Fibroblast of mammary gland (primary cell): ENCODE measurements around the gene CHRNE.
A peak's percentile ranks its signal among the peaks of the same experiment; 100 is the strongest.
"Not testable (repeated sequence)": the region's sequence is repeated elsewhere in the genome, so short reads cannot be mapped to it uniquely, and the experiment has no call there.

ENCODE experiments used
- DNase-seq: peaks from one replicate; pipeline ENCODE4 v3.0.0-alpha.2; 2010; ENCODE audit warnings: low read depth
- H3K4me3 ChIP-seq: 2 replicates; pipeline ENCODE4 v1.5.1; 2011; ENCODE audit warnings: low read depth, mild to moderate bottlenecking, low read length, moderate library complexity; ENCODE audit not compliant: control insufficient read depth
- TF ChIP-seq, protein P1 (sequence below): conservative IDR thresholded peaks from 2 replicates; pipeline ENCODE4 v1.5.1; 2011; ENCODE audit warnings: low read depth, low read length, inconsistent platforms; ENCODE audit not compliant: control insufficient read depth, insufficient read depth

CHRNE gene

DNA sequence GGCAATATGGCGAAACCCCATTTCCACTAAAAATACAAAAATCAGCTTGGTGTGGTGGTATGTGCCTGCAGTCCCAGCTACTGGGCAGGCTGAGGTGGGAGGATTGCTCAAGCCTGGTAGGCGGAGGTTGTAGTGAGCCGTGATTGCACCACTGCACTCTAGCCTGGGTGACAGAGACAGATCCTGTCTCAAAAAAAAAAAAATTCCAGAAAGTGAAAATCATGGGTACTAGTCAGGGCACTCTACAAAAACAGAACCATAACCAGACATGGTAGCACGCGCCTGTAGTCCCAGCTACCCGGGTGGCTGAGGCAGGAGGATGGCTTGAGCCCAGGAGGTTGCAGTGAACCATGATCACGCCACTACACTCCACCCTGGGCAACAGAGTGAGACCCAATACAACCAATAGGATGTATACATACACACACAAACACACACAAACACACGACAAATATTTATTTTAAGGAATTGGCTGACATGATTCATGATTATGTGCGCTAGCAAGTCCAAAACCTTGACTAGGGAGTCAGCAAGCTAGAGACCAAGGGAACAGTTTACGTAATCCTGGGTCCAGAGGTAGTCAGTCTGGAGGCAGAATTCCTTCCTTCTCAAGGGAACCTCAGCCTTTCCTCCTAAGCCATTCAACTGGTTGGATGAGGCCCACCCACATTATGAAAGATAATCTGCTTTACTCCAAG, 17.6 kb upstream of the CHRNE start:
- TF ChIP-seq, protein P1, sequence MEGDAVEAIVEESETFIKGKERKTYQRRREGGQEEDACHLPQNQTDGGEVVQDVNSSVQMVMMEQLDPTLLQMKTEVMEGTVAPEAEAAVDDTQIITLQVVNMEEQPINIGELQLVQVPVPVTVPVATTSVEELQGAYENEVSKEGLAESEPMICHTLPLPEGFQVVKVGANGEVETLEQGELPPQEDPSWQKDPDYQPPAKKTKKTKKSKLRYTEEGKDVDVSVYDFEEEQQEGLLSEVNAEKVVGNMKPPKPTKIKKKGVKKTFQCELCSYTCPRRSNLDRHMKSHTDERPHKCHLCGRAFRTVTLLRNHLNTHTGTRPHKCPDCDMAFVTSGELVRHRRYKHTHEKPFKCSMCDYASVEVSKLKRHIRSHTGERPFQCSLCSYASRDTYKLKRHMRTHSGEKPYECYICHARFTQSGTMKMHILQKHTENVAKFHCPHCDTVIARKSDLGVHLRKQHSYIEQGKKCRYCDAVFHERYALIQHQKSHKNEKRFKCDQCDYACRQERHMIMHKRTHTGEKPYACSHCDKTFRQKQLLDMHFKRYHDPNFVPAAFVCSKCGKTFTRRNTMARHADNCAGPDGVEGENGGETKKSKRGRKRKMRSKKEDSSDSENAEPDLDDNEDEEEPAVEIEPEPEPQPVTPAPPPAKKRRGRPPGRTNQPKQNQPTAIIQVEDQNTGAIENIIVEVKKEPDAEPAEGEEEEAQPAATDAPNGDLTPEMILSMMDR: no peak
- peak; percentile 58 for DNase-seq
- H3K4me3 ChIP-seq: no peak overlapping the region

- no peak overlapping the region for H3K4me3 ChIP-seq
- no peak for DNase-seq
- TF ChIP-seq, protein P1: no peak
Measured at GRCh38 chr17:4919511-4920047, 16.7 kb upstream of the CHRNE start.

DNA sequence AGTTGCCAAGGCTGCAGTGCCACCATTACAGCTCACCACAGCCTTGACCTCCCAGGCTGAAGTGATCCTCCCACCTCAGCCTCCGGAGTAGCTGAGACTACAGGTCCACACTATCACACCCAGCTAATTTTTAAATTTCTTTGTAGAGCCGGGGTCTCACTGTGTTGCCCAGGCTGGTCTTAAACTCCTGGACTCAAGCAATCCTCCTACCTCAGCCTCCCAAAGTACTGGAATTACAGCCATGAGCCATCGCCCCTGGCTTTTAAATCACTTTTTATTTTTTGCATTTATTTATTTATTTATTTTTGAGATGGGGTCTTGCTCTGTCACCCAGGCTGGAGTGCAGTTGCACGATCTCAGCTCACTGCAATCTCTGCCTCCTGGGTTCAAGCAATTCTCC, 11.7 kb upstream of the CHRNE start:
- H3K4me3 ChIP-seq, DNase-seq: not testable (repeated sequence)

DNA sequence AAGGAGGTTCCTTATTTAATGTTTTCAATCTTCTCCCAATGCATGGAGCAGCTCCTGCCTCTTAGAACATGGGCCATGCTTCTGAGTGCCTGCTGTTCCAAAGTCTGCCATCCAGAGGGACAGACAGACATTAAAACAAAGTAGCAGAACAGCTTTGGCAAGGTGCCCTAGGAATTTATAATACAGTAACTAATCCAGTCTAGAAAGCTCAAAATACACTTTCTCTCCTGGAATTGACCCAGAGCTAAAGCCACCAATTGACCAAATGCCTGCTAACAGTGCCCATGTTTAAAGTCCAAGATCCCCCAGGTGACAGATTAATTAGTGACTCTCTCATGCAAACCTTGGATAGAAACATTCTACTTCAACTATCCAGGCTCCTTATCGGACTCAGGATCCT, 11.1 kb upstream of the CHRNE start:
- TF ChIP-seq, protein P1: no peak

GRCh38 chr17:4908711-4909496, 6.0 kb upstream of the CHRNE start:
- peak; percentile 93 for DNase-seq
- no peak overlapping the region for H3K4me3 ChIP-seq
- TF ChIP-seq, protein P1: peak; percentile 84

More for the DNA sequence above, 11.1 kb upstream of the CHRNE start:
- no peak for DNase-seq
- no peak overlapping the region for H3K4me3 ChIP-seq

- H3K4me3 ChIP-seq: no peak overlapping the region
- DNase-seq: no peak
- TF ChIP-seq, protein P1: no peak
Measured at GRCh38 chr17:4908301-4908700, 5.4 kb upstream of the CHRNE start.

- not testable (repeated sequence) for H3K4me3 ChIP-seq, DNase-seq
Measured at GRCh38 chr17:4906642-4907041, 3.7 kb upstream of the CHRNE start.
